Ishikawa (cell line): ENCODE data around the gene MRPS6.

Experiments
- EGR1 ChIP-seq: IDR thresholded peaks from 2 replicates; pipeline ENCODE4 v1.6.1; 2012
- EP300 ChIP-seq: IDR thresholded peaks from 2 replicates; pipeline ENCODE4 v1.6.1; 2012; ENCODE audit warnings: borderline replicate concordance
- MAX ChIP-seq: IDR thresholded peaks from 2 replicates; pipeline ENCODE4 v1.6.1; 2012
- NFIC ChIP-seq: IDR thresholded peaks from 2 replicates; pipeline ENCODE4 v1.6.1; 2012
- RAD21 ChIP-seq: IDR thresholded peaks from 2 replicates; pipeline ENCODE4 v1.6.1; 2012; ENCODE audit warnings: low read depth
- REST ChIP-seq: IDR thresholded peaks from 2 replicates; pipeline ENCODE4 v1.6.1; 2012; ENCODE audit warnings: low read depth, mild to moderate bottlenecking
- TAF1 ChIP-seq: IDR thresholded peaks from 2 replicates; pipeline ENCODE4 v1.6.1; 2012; ENCODE audit warnings: low read depth, mild to moderate bottlenecking
- TCF12 ChIP-seq: IDR thresholded peaks from 2 replicates; pipeline ENCODE4 v1.6.1; 2012; ENCODE audit warnings: low read depth
- TEAD4 ChIP-seq: IDR thresholded peaks from 2 replicates; pipeline ENCODE4 v1.6.1; 2012
- USF1 ChIP-seq: IDR thresholded peaks from 2 replicates; pipeline ENCODE4 v1.6.1; 2012
- YY1 ChIP-seq: IDR thresholded peaks from 2 replicates; pipeline ENCODE4 v1.6.1; 2012; ENCODE audit warnings: low read depth
- ZBTB7A ChIP-seq: IDR thresholded peaks from 2 replicates; pipeline ENCODE4 v1.6.1; 2012; ENCODE audit warnings: low read depth

GRCh38 chr21:34123609-34124008 is 50.2 kb downstream of the MRPS6 start:
- no peak for TF ChIP-seq RAD21
- no peak for TF ChIP-seq REST
- no peak for TF ChIP-seq TEAD4
- no peak for TF ChIP-seq EP300
- TF ChIP-seq NFIC, result no peak
- TF ChIP-seq TAF1, result no peak
- no peak for TF ChIP-seq MAX
- no peak for TF ChIP-seq YY1
- TF ChIP-seq USF1, result no peak
- TF ChIP-seq ZBTB7A, result no peak
- no peak for TF ChIP-seq TCF12
- TF ChIP-seq EGR1, result no peak
